Endodermal cell (in vitro differentiated cells): Measurements from ENCODE around the gene TTC29. TPM values are rescaled to one million over a fixed set of nuclear protein-coding genes. Genes with fewer than 3 reads are reported as not detected.

Experiments used
- DNase-seq: peaks from one replicate; pipeline ENCODE4 v3.0.0-alpha.2; 2017
- H3K27ac ChIP-seq: 2 replicates; pipeline ENCODE4 v1.5.1; 2013; ENCODE audit warnings: mild to moderate bottlenecking, low read depth, low read length, moderate library complexity
- H3K27me3 ChIP-seq: 2 replicates; pipeline ENCODE4 v1.6.1; 2013; ENCODE audit warnings: mild to moderate bottlenecking, low read length, moderate library complexity; ENCODE audit not compliant: insufficient read depth, control insufficient read depth, poor library complexity, severe bottlenecking
- H3K36me3 ChIP-seq: 2 replicates; pipeline ENCODE4 v1.7.0; 2013; ENCODE audit warnings: mild to moderate bottlenecking, low read length, moderate library complexity; ENCODE audit not compliant: control insufficient read depth, insufficient read depth
- H3K4me1 ChIP-seq: one replicate; pipeline ENCODE4 v1.7.0; 2013; ENCODE audit warnings: low read length; ENCODE audit not compliant: control insufficient read depth, insufficient read depth
- H3K4me3 ChIP-seq: 2 replicates; pipeline ENCODE4 v1.5.1; 2013; ENCODE audit warnings: mild to moderate bottlenecking, low read length, moderate library complexity
- H3K9ac ChIP-seq: 2 replicates; pipeline ENCODE4 v1.6.1; 2013; ENCODE audit warnings: mild to moderate bottlenecking, low read length, moderate library complexity; ENCODE audit not compliant: poor library complexity, severe bottlenecking; ENCODE audit errors: extremely low read depth
- H3K9me3 ChIP-seq: 2 replicates; pipeline ENCODE4 v1.6.1; 2013; ENCODE audit warnings: mild to moderate bottlenecking, low read length, moderate library complexity; ENCODE audit not compliant: control insufficient read depth
- H3K27ac Mint-ChIP-seq: 2 replicates; pipeline ENCODE4 v1.8.0; 2020; ENCODE audit warnings: mixed read lengths
- H3K27me3 Mint-ChIP-seq: 2 replicates; pipeline ENCODE4 v1.8.0; 2021; ENCODE audit warnings: mild to moderate bottlenecking, mixed read lengths; ENCODE audit not compliant: insufficient read depth
- H3K36me3 Mint-ChIP-seq: 2 replicates; pipeline ENCODE4 v1.8.0; 2020; ENCODE audit warnings: low read depth, mixed read lengths
- H3K4me1 Mint-ChIP-seq: 2 replicates; pipeline ENCODE4 v1.8.0; 2020; ENCODE audit warnings: mixed read lengths
- H3K4me3 Mint-ChIP-seq: 2 replicates; pipeline ENCODE4 v1.8.0; 2020; ENCODE audit warnings: mild to moderate bottlenecking, moderate library complexity, mixed read lengths
- H3K9me3 Mint-ChIP-seq: 2 replicates; pipeline ENCODE4 v1.8.0; 2020; ENCODE audit warnings: mild to moderate bottlenecking, mixed read lengths
- CTCF ChIP-seq: fragments of 200-600 bp; sonication (generic); conservative IDR thresholded peaks from 2 replicates; pipeline ENCODE4 v1.5.0; 2021; ENCODE audit warnings: antibody characterized with exemption, mild to moderate bottlenecking
- WGBS, 2 experiments: methylation state at CpG; one replicate each; pipeline versions ENCODE4 v1.1.5 to v1.1.7; 2013; ENCODE audit warnings: missing lambda C conversion rate in 2 of 2, mixed read lengths in 1 of 2; ENCODE audit not compliant: insufficient coverage in 1 of 2, insufficient read length in 1 of 2; 5-methylcytosine and 5-hydroxymethylcytosine counted together
- total RNA-seq, 2 donors: library from RNA; stranded (reverse); fragmentation: NEBNext Ultra II Directional in 1 of 2; extraction: Animal tissue kit (Norgen Biotek cat#: 25700) in 1 of 2; gene quantifications; 2 replicates in 1 of 2; 3 replicates in 1 of 2; pipeline ENCODE4 v1.2.1, GENCODE V29; 2021

Gene TTC29
- total RNA-seq, 2 donors from 2014 or later = 2.7 to 6.5 TPM

DNA sequence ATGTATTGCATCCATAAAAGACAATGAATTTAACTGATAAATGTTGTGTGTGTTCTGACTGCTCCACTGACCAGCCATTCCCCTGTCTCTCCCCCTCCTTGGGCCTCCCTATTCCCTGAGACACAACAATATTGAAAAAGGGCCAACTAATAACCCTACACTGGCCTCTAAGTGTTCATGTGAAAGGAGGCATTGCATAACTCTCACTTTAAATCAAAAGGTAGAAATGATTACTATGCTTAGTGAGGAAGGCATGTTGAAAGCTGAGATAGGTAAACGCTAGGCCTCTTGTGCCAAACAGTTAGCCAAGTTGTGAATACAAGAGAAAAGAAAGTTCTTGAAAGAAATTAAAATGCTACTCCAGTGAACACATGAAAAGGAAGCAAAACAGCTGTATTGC, 154.2 kb downstream of the TTC29 start:
- H3K27ac ChIP-seq = no peak overlapping the region
- Mint-ChIP-seq H3K36me3 (no peaks in the 10 kb centered on the region), H3K4me1 (peaks cover 5% of the 10 kb centered on the region), H3K27me3 (peaks cover 18% of the 10 kb centered on the region), H3K9me3 (no peaks in the 10 kb centered on the region), H3K27ac (no peak overlapping the region), H3K4me3 (no peak overlapping the region)
- 97% methylated on average over 1 of the region's 1 CpG; no CpG with 5 or more reads in 1 of the 2 experiments for WGBS, 2 experiments
- DNase-seq = no peak
- no peaks in the 10 kb centered on the region for H3K36me3 ChIP-seq
- no peak overlapping the region for H3K4me3 ChIP-seq
- H3K27me3 ChIP-seq = no peaks in the 10 kb centered on the region
- H3K9me3 ChIP-seq = no peaks in the 10 kb centered on the region
- no peak overlapping the region for H3K9ac ChIP-seq
- no peak for TF ChIP-seq CTCF
- H3K4me1 ChIP-seq = no peaks in the 10 kb centered on the region

DNA sequence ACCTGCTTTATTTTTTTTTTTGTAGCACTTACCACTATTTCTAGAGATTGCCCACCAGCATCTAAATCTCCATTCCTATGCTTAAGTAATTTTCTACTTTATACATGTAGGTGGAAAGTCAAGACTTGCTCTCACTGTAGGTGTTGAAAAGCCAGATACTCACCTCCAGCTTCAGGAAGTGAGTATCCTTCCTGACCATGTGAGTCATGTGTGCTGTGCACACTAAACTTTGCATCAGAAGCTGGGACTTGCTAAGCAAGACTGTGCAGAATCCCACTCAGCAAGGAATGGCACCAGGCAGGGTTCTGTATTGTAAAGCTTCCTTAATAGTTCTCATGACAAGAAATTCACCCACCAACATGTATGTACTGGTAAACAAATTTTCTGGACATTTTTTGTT, 155.1 kb downstream of the TTC29 start:
- H3K27me3 Mint-ChIP-seq = peaks cover 24% of the 10 kb centered on the region
- Histone ChIP-seq H3K36me3 (no peaks in the 10 kb centered on the region), H3K9ac (no peak overlapping the region), H3K4me3 (no peak overlapping the region), H3K27ac (no peak overlapping the region), H3K9me3 (no peaks in the 10 kb centered on the region), H3K27me3 (no peaks in the 10 kb centered on the region), H3K4me1 (no peaks in the 10 kb centered on the region)
- DNase-seq = no peak
- H3K4me1 Mint-ChIP-seq = peaks cover 5% of the 10 kb centered on the region
- H3K27ac Mint-ChIP-seq = no peak overlapping the region
- no peak overlapping the region for H3K4me3 Mint-ChIP-seq
- no peaks in the 10 kb centered on the region for H3K36me3 Mint-ChIP-seq
- H3K9me3 Mint-ChIP-seq = no peaks in the 10 kb centered on the region
- no peak for TF ChIP-seq CTCF

- H3K36me3 ChIP-seq = no peaks in the 10 kb centered on the region
- H3K27ac Mint-ChIP-seq = no peak overlapping the region
- no peak for TF ChIP-seq CTCF
- no peak overlapping the region for H3K27ac ChIP-seq
- DNase-seq = peak; percentile 59
- H3K4me3 Mint-ChIP-seq = no peak overlapping the region
- H3K36me3 Mint-ChIP-seq = no peaks in the 10 kb centered on the region
- H3K9ac ChIP-seq = no peak overlapping the region
- no peak overlapping the region for H3K4me3 ChIP-seq
- peaks cover 5% of the 10 kb centered on the region for H3K4me1 Mint-ChIP-seq
- no peaks in the 10 kb centered on the region for H3K9me3 ChIP-seq
- H3K27me3 Mint-ChIP-seq = peaks cover 22% of the 10 kb centered on the region
- WGBS, 2 experiments = 46 to 67% methylated on average over 2 to 3 of the region's 3 CpGs
- no peaks in the 10 kb centered on the region for H3K4me1 ChIP-seq
- H3K27me3 ChIP-seq = no peaks in the 10 kb centered on the region
- no peaks in the 10 kb centered on the region for H3K9me3 Mint-ChIP-seq
Observed at GRCh38 chr4:146787731-146788130, 157.9 kb downstream of the TTC29 start.
